HG03521 (cell line): ENCODE data around the gene MYO5B.
"Not testable (repeated sequence)": the region's sequence is repeated elsewhere in the genome, so short reads cannot be mapped to it uniquely, and the experiment has no call there.

Experiments used
- ATAC-seq: cut with Tn5 transposase; IDR thresholded peaks from one replicate; pipeline ENCODE4 v1.9.1; 2021; ENCODE audit warnings: mild to moderate bottlenecking, moderate library complexity; ENCODE audit not compliant: unreplicated experiment

The MYO5B gene

GRCh38 chr18:50194631-50195532 lies at the start of gene MYO5B:
Gene MYO5B (minus strand): TSS chr18:50195147. CDS start chr18:50194793, 354 bp downstream.
- peak; percentile 75 for ATAC-seq

- ATAC-seq = not testable (repeated sequence)
Measured at GRCh38 chr18:50241768-50242167, 46.8 kb upstream of the MYO5B start.

GRCh38 chr18:50240080-50240563 lies 45.2 kb upstream of the MYO5B start:
- ATAC-seq = no peak

GRCh38 chr18:50232419-50232818 lies 37.5 kb upstream of the MYO5B start:
- ATAC-seq = no peak

- ATAC-seq = no peak
Measured at GRCh38 chr18:50231621-50232020, 36.7 kb upstream of the MYO5B start.

GRCh38 chr18:50220249-50220648 lies 25.3 kb upstream of the MYO5B start:
- ATAC-seq = not testable (repeated sequence)

- ATAC-seq = peak; percentile 41
Measured at GRCh38 chr18:50218432-50219197, 23.7 kb upstream of the MYO5B start.

GRCh38 chr18:50209311-50209710 lies 14.4 kb upstream of the MYO5B start:
- ATAC-seq = no peak

- no peak for ATAC-seq
Measured at GRCh38 chr18:50207722-50208121, 12.8 kb upstream of the MYO5B start.

- ATAC-seq = no peak
Measured at GRCh38 chr18:50203801-50204604, 9.1 kb upstream of the MYO5B start.

- ATAC-seq = no peak
Measured at GRCh38 chr18:50201476-50202018, 6.6 kb upstream of the MYO5B start.

- no peak for ATAC-seq
Measured at GRCh38 chr18:50199921-50200320, 5.0 kb upstream of the MYO5B start.

- ATAC-seq = no peak
Measured at GRCh38 chr18:50199346-50199855, 4.5 kb upstream of the MYO5B start.

GRCh38 chr18:50196261-50196660 lies 1.3 kb upstream of the MYO5B start:
- ATAC-seq = no peak

- no peak for ATAC-seq
Measured at GRCh38 chr18:50195689-50196088, 742 bp upstream of the MYO5B start.

- no peak for ATAC-seq
Measured at GRCh38 chr18:50193796-50194630, 934 bp downstream of the MYO5B start.

GRCh38 chr18:50192995-50193795 lies 1.8 kb downstream of the MYO5B start:
- ATAC-seq = no peak

GRCh38 chr18:50190926-50191325 lies 4.0 kb downstream of the MYO5B start:
- no peak for ATAC-seq

GRCh38 chr18:50190236-50190635 lies 4.7 kb downstream of the MYO5B start:
- ATAC-seq = no peak
